ENCODE results near the gene TRMU. TPM values are rescaled to one million over a fixed set of nuclear protein-coding genes. Genes with fewer than 3 reads are reported as not detected.

Gene TRMU
- total RNA-seq, 1 experiment from 2014 or later: 73.9 TPM

DNA sequence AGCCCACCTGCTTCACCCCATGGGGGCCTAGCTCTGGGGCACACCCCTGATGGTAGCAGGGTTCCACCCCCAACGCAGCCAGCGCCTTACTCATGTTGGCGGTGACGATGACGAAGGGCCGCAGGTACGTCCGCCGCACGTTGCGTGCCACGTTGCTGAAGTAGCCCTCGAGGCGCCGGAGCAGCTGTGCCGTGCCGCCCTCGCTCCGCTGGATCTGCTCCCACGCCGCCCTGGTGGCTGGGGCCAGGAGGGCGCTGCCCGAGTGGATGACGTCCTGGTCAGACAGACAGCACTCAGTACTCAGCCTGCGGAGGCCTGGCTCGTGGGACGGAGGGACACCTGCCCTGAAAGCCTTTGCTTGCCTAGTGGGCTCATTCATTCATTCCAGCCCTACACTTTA, 50.8 kb downstream of the TRMU start:
- Histone ChIP-seq H3K4me1 (no peaks in the 10 kb centered on the region), H3K27me3 (replicated peaks; ENCODE audit: control insufficient read depth, insufficient read depth, low read length) (no peaks in the 10 kb centered on the region), H3K36me3 (ENCODE audit: control insufficient read depth, insufficient read depth, low read length) (0 out of 2 replicates have a peak, but pooled peaks cover 2% of the 10 kb centered on the region), H3K4me3 (ENCODE audit: low read depth, low read length) (no peak overlapping the region), H3K9me3 (no peaks in the 10 kb centered on the region)
- H3K4me3 Mint-ChIP-seq (ENCODE audit: unreplicated experiment): no peak overlapping the region
- BruUV-seq (replicated peaks): no TSS peak
- H3K27me3 Mint-ChIP-seq (ENCODE audit: insufficient read depth, unreplicated experiment): no peaks in the 10 kb centered on the region
- no peak overlapping the region for H3K27ac Mint-ChIP-seq (ENCODE audit: unreplicated experiment)
- ChIA-PET CTCF (no interaction called here), POLR2A (no interaction called here)
- no peaks in the 10 kb centered on the region for H3K9me3 Mint-ChIP-seq (ENCODE audit: unreplicated experiment)
- H3K36me3 Mint-ChIP-seq (ENCODE audit: insufficient read depth, unreplicated experiment): peaks cover 12% of the 10 kb centered on the region
- peaks cover under 1% of the 10 kb centered on the region for H3K4me1 Mint-ChIP-seq (ENCODE audit: low read depth, unreplicated experiment)
- DNase-seq: no peak
- TF ChIP-seq, protein P1, sequence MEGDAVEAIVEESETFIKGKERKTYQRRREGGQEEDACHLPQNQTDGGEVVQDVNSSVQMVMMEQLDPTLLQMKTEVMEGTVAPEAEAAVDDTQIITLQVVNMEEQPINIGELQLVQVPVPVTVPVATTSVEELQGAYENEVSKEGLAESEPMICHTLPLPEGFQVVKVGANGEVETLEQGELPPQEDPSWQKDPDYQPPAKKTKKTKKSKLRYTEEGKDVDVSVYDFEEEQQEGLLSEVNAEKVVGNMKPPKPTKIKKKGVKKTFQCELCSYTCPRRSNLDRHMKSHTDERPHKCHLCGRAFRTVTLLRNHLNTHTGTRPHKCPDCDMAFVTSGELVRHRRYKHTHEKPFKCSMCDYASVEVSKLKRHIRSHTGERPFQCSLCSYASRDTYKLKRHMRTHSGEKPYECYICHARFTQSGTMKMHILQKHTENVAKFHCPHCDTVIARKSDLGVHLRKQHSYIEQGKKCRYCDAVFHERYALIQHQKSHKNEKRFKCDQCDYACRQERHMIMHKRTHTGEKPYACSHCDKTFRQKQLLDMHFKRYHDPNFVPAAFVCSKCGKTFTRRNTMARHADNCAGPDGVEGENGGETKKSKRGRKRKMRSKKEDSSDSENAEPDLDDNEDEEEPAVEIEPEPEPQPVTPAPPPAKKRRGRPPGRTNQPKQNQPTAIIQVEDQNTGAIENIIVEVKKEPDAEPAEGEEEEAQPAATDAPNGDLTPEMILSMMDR (IDR thresholded peaks at IDR 0.05; ENCODE audit: insufficient read depth in 1 of 2, low read depth in 1 of 2, low read length in 1 of 2, severe bottlenecking in 1 of 2, unreplicated experiment in 1 of 2): no peak
- intact Hi-C loops (cut with micrococcal nuclease; ENCODE audit: unreplicated experiment): no loop called here

DNA sequence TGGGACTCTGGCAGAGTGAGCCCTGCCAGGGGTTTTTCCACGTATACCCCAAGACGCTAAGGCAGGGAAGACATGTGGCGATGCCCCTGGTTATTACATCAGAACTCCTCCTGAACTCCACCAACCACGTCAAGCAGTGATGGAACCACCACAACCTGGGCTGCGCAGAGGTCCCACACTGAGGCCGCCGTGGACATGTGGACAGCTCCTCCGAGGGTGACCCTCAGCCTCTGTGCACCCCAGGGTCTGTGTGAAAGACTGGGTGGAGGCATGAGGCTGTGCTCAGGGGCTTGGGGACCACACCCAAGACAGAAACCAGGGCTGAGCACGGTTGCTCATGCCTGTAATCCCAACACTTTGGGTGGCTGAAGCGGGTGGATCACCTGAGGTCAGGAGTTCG, 52.2 kb downstream of the TRMU start:
- Mint-ChIP-seq H3K27ac (ENCODE audit: unreplicated experiment) (no peak overlapping the region), H3K4me1 (ENCODE audit: low read depth, unreplicated experiment) (no peaks in the 10 kb centered on the region), H3K4me3 (ENCODE audit: unreplicated experiment) (no peak overlapping the region), H3K9me3 (ENCODE audit: unreplicated experiment) (no peaks in the 10 kb centered on the region), H3K27me3 (ENCODE audit: insufficient read depth, unreplicated experiment) (no peaks in the 10 kb centered on the region), H3K36me3 (ENCODE audit: insufficient read depth, unreplicated experiment) (peaks cover 7% of the 10 kb centered on the region)
- intact Hi-C loops (cut with micrococcal nuclease; ENCODE audit: unreplicated experiment): no loop called here
- H3K36me3 ChIP-seq (ENCODE audit: control insufficient read depth, insufficient read depth, low read length): no peaks in the 10 kb centered on the region
- TF ChIP-seq, protein P1 (IDR thresholded peaks at IDR 0.05; ENCODE audit: insufficient read depth in 1 of 2, low read depth in 1 of 2, low read length in 1 of 2, severe bottlenecking in 1 of 2, unreplicated experiment in 1 of 2): no peak
- no peak overlapping the region for H3K4me3 ChIP-seq (ENCODE audit: low read depth, low read length)
- H3K4me1 ChIP-seq: no peaks in the 10 kb centered on the region
- no peaks in the 10 kb centered on the region for H3K27me3 ChIP-seq (replicated peaks; ENCODE audit: control insufficient read depth, insufficient read depth, low read length)
- ChIA-PET CTCF (no interaction called here), POLR2A (no interaction called here)
- no peak for DNase-seq
- BruUV-seq (replicated peaks): no TSS peak
- no peaks in the 10 kb centered on the region for H3K9me3 ChIP-seq

DNA sequence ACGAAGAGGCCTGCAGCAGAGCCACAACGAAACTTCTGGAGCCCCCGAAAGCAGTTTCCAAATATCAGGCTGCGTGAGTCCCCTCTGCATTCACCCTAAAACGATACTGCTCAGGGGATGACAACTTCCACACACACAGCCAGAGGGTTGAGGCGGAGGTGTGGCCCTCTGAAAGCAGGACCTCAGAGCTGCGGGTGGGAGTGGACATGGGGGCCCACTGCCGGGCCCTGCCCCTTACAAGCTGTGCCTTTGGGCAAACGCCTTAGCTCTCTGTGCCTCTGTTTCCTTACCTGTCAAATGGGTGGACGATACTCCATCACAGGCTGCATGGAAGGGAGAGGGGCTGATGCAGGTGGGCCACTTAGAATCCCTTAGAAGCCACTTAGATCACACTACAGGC, 53.1 kb downstream of the TRMU start:
- CTCF ChIA-PET: no interaction called here
- Mint-ChIP-seq H3K9me3 (ENCODE audit: unreplicated experiment) (no peaks in the 10 kb centered on the region), H3K36me3 (ENCODE audit: insufficient read depth, unreplicated experiment) (peaks cover 4% of the 10 kb centered on the region), H3K27me3 (ENCODE audit: insufficient read depth, unreplicated experiment) (no peaks in the 10 kb centered on the region), H3K4me1 (ENCODE audit: low read depth, unreplicated experiment) (no peaks in the 10 kb centered on the region), H3K4me3 (ENCODE audit: unreplicated experiment) (no peak overlapping the region), H3K27ac (ENCODE audit: unreplicated experiment) (no peak overlapping the region)
- no peaks in the 10 kb centered on the region for H3K27me3 ChIP-seq (replicated peaks; ENCODE audit: control insufficient read depth, insufficient read depth, low read length)
- BruUV-seq (replicated peaks): no TSS peak
- POLR2A ChIA-PET: no interaction called here
- TF ChIP-seq, protein P1 (IDR thresholded peaks at IDR 0.05; ENCODE audit: insufficient read depth in 1 of 2, low read depth in 1 of 2, low read length in 1 of 2, severe bottlenecking in 1 of 2, unreplicated experiment in 1 of 2): no peak
- H3K36me3 ChIP-seq (ENCODE audit: control insufficient read depth, insufficient read depth, low read length): no peaks in the 10 kb centered on the region
- H3K4me1 ChIP-seq: no peaks in the 10 kb centered on the region
- H3K4me3 ChIP-seq (ENCODE audit: low read depth, low read length): no peak overlapping the region
- no peaks in the 10 kb centered on the region for H3K9me3 ChIP-seq
- DNase-seq: no peak
- intact Hi-C loops (cut with micrococcal nuclease; ENCODE audit: unreplicated experiment): no loop called here

Measured in Caco-2 (cell line).